Endothelial cell of umbilical vein (primary cell): Measurements from ENCODE around the gene NGEF. TPM values are rescaled to one million over a fixed set of nuclear protein-coding genes. Genes with fewer than 3 reads are reported as not detected.

Source experiments
- BruUV-seq: library from RNA; stranded (reverse); fragments of 400-500 nt; replicated peaks from 2 replicates; lab custom pipeline; 2021; lab: Mats Ljungman, UMichigan
- CTCF ChIA-PET: fragments of 300-600, 350-600 bp; sonication (Branson Sonifier 250); formaldehyde crosslinking; loops from one replicate; lab custom pipeline; 2021; ENCODE audit warnings: antibody characterized with exemption, inconsistent platforms; lab: Charles Lee
- POLR2A ChIA-PET: fragments of 300-600, 350-600 bp; sonication (Branson Sonifier 250); formaldehyde crosslinking; loops from one replicate; lab custom pipeline; 2021; ENCODE audit warnings: antibody characterized with exemption, inconsistent platforms; lab: Charles Lee
- DNase-seq: peaks from one replicate; pipeline ENCODE4 v3.0.0-alpha.2; 2011; ENCODE audit warnings: low read depth, low spot score
- FAIRE-seq: peaks from 2 replicates; lab custom pipeline; 2011; peaks lifted over from hg19 to GRCh38; lab: Jason Lieb, UNC
- H2AFZ ChIP-seq: 2 replicates; pipeline ENCODE4 v1.6.0; 2012; ENCODE audit warnings: low read depth, low read length, control low read depth, inconsistent platforms
- H3K27ac ChIP-seq: 2 replicates; pipeline ENCODE4 v1.5.1; 2011; ENCODE audit warnings: low read depth, mild to moderate bottlenecking, control low read depth, low read length, moderate library complexity; ENCODE audit not compliant: insufficient read depth
- H3K27me3 ChIP-seq, 2 experiments: 2 replicates each; pipeline versions ENCODE4 v1.6.0 to v1.6.1; 2011; ENCODE audit warnings: low read length in 2 of 2, mixed read lengths in 1 of 2; ENCODE audit not compliant: control insufficient read depth in 2 of 2, insufficient read depth in 2 of 2
- H3K36me3 ChIP-seq, 2 experiments: 2 replicates in 1 of 2; 3 replicates in 1 of 2; pipeline ENCODE4 v1.5.1; 2011; ENCODE audit warnings: low read length in 2 of 2, mild to moderate bottlenecking in 1 of 2, moderate library complexity in 1 of 2; ENCODE audit not compliant: control insufficient read depth in 2 of 2, insufficient read depth in 2 of 2; ENCODE audit errors: extremely low read depth in 1 of 2
- H3K4me1 ChIP-seq: 3 replicates; pipeline ENCODE4 v1.5.1; 2011; ENCODE audit warnings: mild to moderate bottlenecking, low read length; ENCODE audit not compliant: control insufficient read depth, insufficient read depth; ENCODE audit errors: extremely low read depth
- H3K4me2 ChIP-seq: 2 replicates; pipeline ENCODE4 v1.6.1; 2011; ENCODE audit warnings: low read length, control low read depth, mixed read lengths; ENCODE audit not compliant: insufficient read depth
- H3K4me3 ChIP-seq, 3 experiments: fragments of 200-600 bp in 1 of 3; sonication (generic), shearing (Covaris generic) in 1 of 3; replicated peaks in 1 of 3; 2 replicates each; pipeline ENCODE4 v1.5.1; 2011 to 2016; ENCODE audit warnings: control low read depth in 3 of 3, low read length in 3 of 3, mild to moderate bottlenecking in 2 of 3, inconsistent platforms in 1 of 3, low read depth in 1 of 3, moderate library complexity in 1 of 3; ENCODE audit not compliant: insufficient read depth in 1 of 3
- H3K79me2 ChIP-seq: 2 replicates; pipeline ENCODE4 v1.6.0; 2012; ENCODE audit warnings: low read length, inconsistent platforms; ENCODE audit not compliant: control insufficient read depth, insufficient read depth
- H3K9ac ChIP-seq: replicated peaks from 2 replicates; pipeline ENCODE3; 2011; ENCODE audit warnings: low read length, control low read depth; ENCODE audit not compliant: insufficient read depth; ENCODE audit errors: extremely low read depth
- H3K9me1 ChIP-seq: replicated peaks from 3 replicates; pipeline ENCODE4 v1.6.0; 2011; ENCODE audit warnings: mild to moderate bottlenecking, low read length; ENCODE audit not compliant: control insufficient read depth, insufficient read depth; ENCODE audit errors: extremely low read depth
- H3K9me3 ChIP-seq: replicated peaks from 2 replicates; pipeline ENCODE4 v1.5.1; 2012; ENCODE audit warnings: low read length, inconsistent platforms; ENCODE audit not compliant: control insufficient read depth, insufficient read depth
- H4K20me1 ChIP-seq: replicated peaks from 2 replicates; pipeline ENCODE3; 2011; ENCODE audit warnings: mild to moderate bottlenecking, low read length; ENCODE audit not compliant: control insufficient read depth, insufficient read depth; ENCODE audit errors: extremely low read depth
- CTCF ChIP-seq, 2 donors: IDR thresholded peaks; 1 replicate in 1 of 2; 2 replicates in 1 of 2; pipeline ENCODE4 v1.5.1; 2011; ENCODE audit warnings: low read length in 2 of 2, mild to moderate bottlenecking in 2 of 2, moderate library complexity in 2 of 2, control low read depth in 1 of 2, inconsistent platforms in 1 of 2, low read depth in 1 of 2; ENCODE audit not compliant: insufficient read depth in 1 of 2; ENCODE audit errors: extremely low read depth in 1 of 2
- EZH2 ChIP-seq: IDR thresholded peaks from 2 replicates; pipeline ENCODE4 v1.6.1; 2012; ENCODE audit warnings: borderline replicate concordance, low read depth, mild to moderate bottlenecking, moderate library complexity, low read length, inconsistent platforms; ENCODE audit not compliant: severe bottlenecking
- FOS ChIP-seq: IDR thresholded peaks from 2 replicates; pipeline ENCODE4 v1.6.1; 2011; ENCODE audit warnings: mild to moderate bottlenecking, low read length, moderate library complexity, borderline replicate concordance; ENCODE audit not compliant: insufficient read depth
- GATA2 ChIP-seq: IDR thresholded peaks from 2 replicates; pipeline ENCODE4 v1.7.0; 2011; ENCODE audit warnings: low read depth, mild to moderate bottlenecking, moderate library complexity, mixed read lengths, low read length; ENCODE audit not compliant: insufficient read length, insufficient read depth
- JUN ChIP-seq: IDR thresholded peaks from 2 replicates; pipeline ENCODE4 v1.6.1; 2011; ENCODE audit warnings: borderline replicate concordance, low read depth; ENCODE audit not compliant: insufficient read length, insufficient read depth
- MAX ChIP-seq: IDR thresholded peaks from 2 replicates; pipeline ENCODE4 v1.6.1; 2011; ENCODE audit not compliant: insufficient read depth, insufficient read length
- MYC ChIP-seq: IDR thresholded peaks from one replicate; pipeline ENCODE4 v1.6.1; 2011; ENCODE audit warnings: mild to moderate bottlenecking, low read depth, low read length
- POLR2A ChIP-seq: IDR thresholded peaks from 2 replicates; pipeline ENCODE4 v1.6.1; 2012; ENCODE audit warnings: low read depth, mild to moderate bottlenecking, control low read depth, low read length
- POLR2AphosphoS5 ChIP-seq: IDR thresholded peaks from 2 replicates; pipeline ENCODE4 v1.6.1; 2012; ENCODE audit warnings: low read depth, mild to moderate bottlenecking, control low read depth, low read length, moderate library complexity; ENCODE audit not compliant: insufficient read depth
- dilution Hi-C: fragments of 300-500 bp; cut with MboI; formaldehyde crosslinking; loops from one replicate; pipeline ENCODE4 v1.15.0; 2019; ENCODE audit warnings: low sequenced_read_pairs; ENCODE audit not compliant: extremely low pct_ligation_motif_present
- intact Hi-C: fragments of 100-400 bp; cut with micrococcal nuclease; formaldehyde crosslinking; loops from one replicate; pipeline ENCODE4 v1.10.0; 2022
- polyA plus RNA-seq, 4 experiments: library from polyadenylated mRNA; depleted of rRNA in 3 of 4; stranded (reverse) in 3 of 4; unstranded in 1 of 4; fragments of >200 nt; gene quantifications; 2 replicates each; pipeline versions ENCODE4 v1.2.1 to v1.2.3, GENCODE V29; 2011 to 2012; ENCODE audit warnings: missing spikeins in 1 of 4
- total RNA-seq: library from RNA; stranded (reverse); gene quantifications from 2 replicates; pipeline ENCODE4 v1.2.3, GENCODE V29; 2021

Gene NGEF
- total and polyA plus RNA-seq, 2 donors (not counting 3 experiments of a cell fraction or from before 2014, with no cell fraction given): 0.22 to 0.41 TPM

GRCh38 chr2:232959139-232959538, 53.9 kb downstream of the NGEF start:
- no peak for FAIRE-seq
- H2AFZ ChIP-seq: no peak overlapping the region
- H3K9me1 ChIP-seq: no peaks in the 10 kb centered on the region
- H3K4me1 ChIP-seq: no peaks in the 10 kb centered on the region
- no peak overlapping the region for H3K4me3 ChIP-seq
- POLR2A ChIA-PET: no interaction called here
- H4K20me1 ChIP-seq: no peaks in the 10 kb centered on the region
- no peak overlapping the region for H3K9ac ChIP-seq
- CTCF ChIA-PET: interaction anchor here (0.6 to 1.0 kb wide), 2 partner anchors 13 to 37 kb away, joined by 3 read pairs; no protein-coding TSS in a partner anchor
- H3K79me2 ChIP-seq: no peaks in the 10 kb centered on the region
- H3K36me3 ChIP-seq: no peaks in the 10 kb centered on the region
- dilution Hi-C loops: no loop called here
- H3K4me2 ChIP-seq: no peak overlapping the region
- H3K27me3 ChIP-seq: peaks cover 5% of the 10 kb centered on the region in 2 experiments
- no peak for DNase-seq
- H3K27ac ChIP-seq: no peak overlapping the region
- BruUV-seq: no TSS peak
- TF ChIP-seq JUN (no peak), POLR2AphosphoS5 (no peak), POLR2A (no peak), MAX (no peak), EZH2 (no peak), CTCF (IDR thresholded peaks at IDR 0.05; ENCODE audit: extremely low read depth in 1 of 2, insufficient read depth in 1 of 2, low read depth in 1 of 2, low read length in 2 of 2) (no peak), GATA2 (no peak), MYC (no peak), FOS (no peak)
- H3K9me3 ChIP-seq: no peaks in the 10 kb centered on the region
- intact Hi-C loops: no loop called here
